SK-N-SH (cell line): ENCODE results near the gene ARHGAP26. TPM values are rescaled to one million over a fixed set of nuclear protein-coding genes. Genes with fewer than 3 reads are reported as not detected.

ENCODE experiments used
- CTCF ChIA-PET: fragments of 300-600, 350-600 bp; formaldehyde crosslinking; extraction: SDS; loops from one replicate; lab custom pipeline; 2021; lab: Yijun Ruan, JAX
- POLR2A ChIA-PET: fragments of 350-600 bp; sonication (Branson Sonifier 250); formaldehyde crosslinking; extraction: SDS; loops from one replicate; lab custom pipeline; 2020; ENCODE audit warnings: antibody characterized with exemption, inconsistent platforms; lab: Yijun Ruan, JAX
- DNase-seq: peaks from one replicate; pipeline ENCODE4 v3.0.0; 2012
- H2AFZ ChIP-seq: fragments of 200-600 bp; sonication (generic); 2 replicates; pipeline ENCODE4 v1.8.1; 2016; ENCODE audit warnings: antibody characterized with exemption, mild to moderate bottlenecking, low read depth
- H3F3A ChIP-seq: fragments of 200-600 bp; sonication (generic); replicated peaks from 2 replicates; pipeline ENCODE3; 2016; ENCODE audit warnings: antibody characterized with exemption, mild to moderate bottlenecking; ENCODE audit not compliant: insufficient read depth
- H3K27ac ChIP-seq, 2 experiments: fragments of 200-500 bp in 1 of 2; fragments of 200-600 bp in 1 of 2; sonication (Bioruptor generic) in 1 of 2; sonication (generic), shearing (Covaris generic) in 1 of 2; 2 replicates each; pipeline versions ENCODE4 v1.5.1 to v1.6.1; 2014 to 2016; ENCODE audit warnings: low read depth in 2 of 2, inconsistent platforms in 1 of 2, low read length in 1 of 2, mild to moderate bottlenecking in 1 of 2, mixed read lengths in 1 of 2
- H3K27me3 ChIP-seq: fragments of 200-600 bp; sonication (generic), shearing (Covaris generic); 2 replicates; pipeline ENCODE4 v1.6.1; 2016; ENCODE audit warnings: mixed run types; ENCODE audit not compliant: insufficient read depth
- H3K36me3 ChIP-seq, 2 experiments: fragments of 200-500 bp in 1 of 2; fragments of 200-600 bp in 1 of 2; sonication (Bioruptor generic) in 1 of 2; sonication (generic) in 1 of 2; replicated peaks in 1 of 2; 2 replicates each; pipeline versions ENCODE3 to v1.5.1; 2014 to 2016; ENCODE audit warnings: low read length in 1 of 2, mild to moderate bottlenecking in 1 of 2; ENCODE audit not compliant: insufficient read depth in 2 of 2, control insufficient read depth in 1 of 2
- H3K4me1 ChIP-seq, 2 experiments: fragments of 200-500 bp in 1 of 2; fragments of 200-600 bp in 1 of 2; sonication (Bioruptor generic) in 1 of 2; sonication (generic), shearing (Covaris generic) in 1 of 2; 2 replicates each; pipeline versions ENCODE4 v1.5.1 to v1.6.1; 2014 to 2016; ENCODE audit warnings: low read depth in 1 of 2, low read length in 1 of 2, mixed run types in 1 of 2; ENCODE audit not compliant: insufficient read depth in 2 of 2, control insufficient read depth in 1 of 2
- H3K4me2 ChIP-seq: fragments of 200-600 bp; sonication (generic), shearing (Covaris generic); 2 replicates; pipeline ENCODE4 v1.6.1; 2017; ENCODE audit warnings: mixed run types
- H3K4me3 ChIP-seq, 2 experiments: fragments of 200-500 bp in 1 of 2; fragments of 200-600 bp in 1 of 2; sonication (Bioruptor generic) in 1 of 2; sonication (generic), shearing (Covaris generic) in 1 of 2; 2 replicates each; pipeline versions ENCODE4 v1.5.1 to v1.8.1; 2014 to 2016; ENCODE audit warnings: low read depth in 2 of 2, inconsistent platforms in 1 of 2, low read length in 1 of 2, mild to moderate bottlenecking in 1 of 2, mixed read lengths in 1 of 2, moderate library complexity in 1 of 2
- H3K79me2 ChIP-seq: fragments of 200-600 bp; sonication (generic); 2 replicates; pipeline ENCODE4 v1.8.1; 2017; ENCODE audit warnings: mild to moderate bottlenecking; ENCODE audit not compliant: insufficient read depth
- H3K9ac ChIP-seq: fragments of 200-600 bp; sonication (generic); 2 replicates; pipeline ENCODE4 v1.6.1; 2017; ENCODE audit warnings: mixed run types
- H3K9me2 ChIP-seq: fragments of 200-600 bp; sonication (generic); 2 replicates; pipeline ENCODE4 v1.6.1; 2017; ENCODE audit warnings: mixed run types
- H3K9me3 ChIP-seq: fragments of 200-600 bp; sonication (generic); 2 replicates; pipeline ENCODE4 v1.6.1; 2017; ENCODE audit warnings: mixed run types, mild to moderate bottlenecking, moderate library complexity
- H4K20me1 ChIP-seq: fragments of 200-600 bp; sonication (generic); 2 replicates; pipeline ENCODE4 v1.6.1; 2017; ENCODE audit warnings: mild to moderate bottlenecking, mixed run types; ENCODE audit not compliant: insufficient read depth
- CHD2 ChIP-seq: fragments of 150-350 bp; IDR thresholded peaks from 2 replicates; pipeline ENCODE4 v1.6.1; 2018; ENCODE audit warnings: low read length; ENCODE audit not compliant: partially characterized antibody
- EP300 ChIP-seq, 2 experiments: IDR thresholded peaks; 2 replicates each; pipeline versions ENCODE4 v1.4.0 to v1.6.1; 2012; ENCODE audit warnings: borderline replicate concordance in 1 of 2, low read depth in 1 of 2, low read length in 1 of 2
- EZH2phosphoT487 ChIP-seq: fragments of 200-600 bp; sonication (generic); IDR thresholded peaks from 2 replicates; pipeline ENCODE4 v1.6.1; 2017; ENCODE audit warnings: low read depth, mixed run types, mild to moderate bottlenecking, antibody characterized with exemption, moderate library complexity, borderline replicate concordance
- GABPA ChIP-seq: IDR thresholded peaks from 2 replicates; pipeline ENCODE4 v1.4.0; 2012; ENCODE audit warnings: low read depth, mild to moderate bottlenecking
- JUND ChIP-seq: IDR thresholded peaks from 2 replicates; pipeline ENCODE4 v1.4.0; 2012
- MEF2A ChIP-seq: IDR thresholded peaks from 2 replicates; pipeline ENCODE4 v1.4.0; 2012; ENCODE audit warnings: low read depth, borderline replicate concordance
- NRF1 ChIP-seq: IDR thresholded peaks from 2 replicates; pipeline ENCODE4 v1.6.1; 2012; ENCODE audit warnings: low read depth, mild to moderate bottlenecking, low read length
- PBX3 ChIP-seq: IDR thresholded peaks from 2 replicates; pipeline ENCODE4; 2012
- POLR2AphosphoS5 ChIP-seq: IDR thresholded peaks from 2 replicates; pipeline ENCODE4 v1.6.1; 2012; ENCODE audit warnings: low read depth, low read length
- RFX5 ChIP-seq: IDR thresholded peaks from 2 replicates; pipeline ENCODE4 v1.6.1; 2012; ENCODE audit warnings: mild to moderate bottlenecking, improper control_type of control experiment, low read length
- TEAD4 ChIP-seq: IDR thresholded peaks from 2 replicates; pipeline ENCODE4 v1.4.0; 2012; ENCODE audit warnings: mild to moderate bottlenecking, borderline replicate concordance; ENCODE audit not compliant: insufficient read depth
- WGBS: methylation state at CpG from one replicate; pipeline ENCODE4 v1.1.6; 2017; ENCODE audit warnings: low lambda C conversion rate; 5-methylcytosine and 5-hydroxymethylcytosine counted together
- polyA plus RNA-seq, 3 experiments: library from polyadenylated mRNA; depleted of rRNA; stranded (reverse); fragments of >200 nt; gene quantifications; 2 replicates each; pipeline ENCODE4 v1.2.3, GENCODE V29; 2012

ARHGAP26 gene
- polyA plus RNA-seq, 1 of the 3 experiments (the other 2 are of a cell fraction): 6.1 TPM

GRCh38 chr5:142806841-142807267 lies 36.7 kb downstream of the ARHGAP26 start:
- Histone ChIP-seq H3K4me2 (no peak overlapping the region), H4K20me1 (no peaks in the 10 kb centered on the region), H3F3A (no peaks in the 10 kb centered on the region), H3K9me2 (no peaks in the 10 kb centered on the region), H3K36me3 (no peaks in the 10 kb centered on the region), H3K4me3 (no peak overlapping the region), H3K9ac (no peak overlapping the region), H3K27ac (peak overlapping the region; percentile 12 to 89; a peak in 3 of 4 replicates), H3K27me3 (no peaks in the 10 kb centered on the region), H3K4me1 (peaks cover 6 to 50% of the 10 kb centered on the region in 2 experiments; a peak in 3 of 4 replicates), H3K9me3 (no peaks in the 10 kb centered on the region), H3K79me2 (no peaks in the 10 kb centered on the region; the same call in 1 of the 2 replicates), H2AFZ (no peak overlapping the region)
- POLR2A ChIA-PET: no interaction called here
- CTCF ChIA-PET: interaction anchor here (1.5 kb wide), 1 partner anchor 60 kb away, joined by 4 read pairs; no protein-coding TSS in a partner anchor
- DNase-seq: no peak
- WGBS: 68% methylated on average over 2 of the region's 2 CpGs
- no peak for TF ChIP-seq MEF2A
- no peak for TF ChIP-seq EP300 (IDR thresholded peaks at IDR 0.05; ENCODE audit: borderline replicate concordance in 1 of 2, low read depth in 1 of 2, low read length in 1 of 2)
- no peak for TF ChIP-seq RFX5
- no peak for TF ChIP-seq POLR2AphosphoS5
- no peak for TF ChIP-seq CHD2
- no peak for TF ChIP-seq NRF1
- no peak for TF ChIP-seq JUND
- no peak for TF ChIP-seq TEAD4
- TF ChIP-seq EZH2phosphoT487: no peak

- Histone ChIP-seq H3K4me3 (no peak overlapping the region), H2AFZ (no peak overlapping the region), H3K4me2 (no peak overlapping the region), H3K9me2 (no peaks in the 10 kb centered on the region), H3K9ac (no peak overlapping the region), H3K27ac (peak overlapping the region in 1 of 2 experiments; percentile 89; a peak in 2 of 4 replicates), H3K27me3 (no peaks in the 10 kb centered on the region), H3F3A (no peaks in the 10 kb centered on the region), H3K79me2 (no peaks in the 10 kb centered on the region; the same call in 1 of the 2 replicates), H4K20me1 (no peaks in the 10 kb centered on the region), H3K9me3 (no peaks in the 10 kb centered on the region), H3K4me1 (peaks cover 6 to 50% of the 10 kb centered on the region in 2 experiments; a peak in 3 of 4 replicates), H3K36me3 (no peaks in the 10 kb centered on the region)
- no peak for DNase-seq
- ChIA-PET CTCF (interaction anchor here (0.8 to 3.5 kb wide), 5 partner anchors 36 to 94 kb away, joined by 3 to 15 read pairs (median 4); no protein-coding TSS in a partner anchor), POLR2A (no interaction called here)
- TF ChIP-seq GABPA (no peak), RFX5 (no peak), PBX3 (no peak)
- WGBS: 88% methylated on average over 6 of the region's 6 CpGs
Observed at GRCh38 chr5:142807372-142807911, 37.3 kb downstream of the ARHGAP26 start.
